ENCODE results near the gene ENOX1.

Gene ENOX1

DNA sequence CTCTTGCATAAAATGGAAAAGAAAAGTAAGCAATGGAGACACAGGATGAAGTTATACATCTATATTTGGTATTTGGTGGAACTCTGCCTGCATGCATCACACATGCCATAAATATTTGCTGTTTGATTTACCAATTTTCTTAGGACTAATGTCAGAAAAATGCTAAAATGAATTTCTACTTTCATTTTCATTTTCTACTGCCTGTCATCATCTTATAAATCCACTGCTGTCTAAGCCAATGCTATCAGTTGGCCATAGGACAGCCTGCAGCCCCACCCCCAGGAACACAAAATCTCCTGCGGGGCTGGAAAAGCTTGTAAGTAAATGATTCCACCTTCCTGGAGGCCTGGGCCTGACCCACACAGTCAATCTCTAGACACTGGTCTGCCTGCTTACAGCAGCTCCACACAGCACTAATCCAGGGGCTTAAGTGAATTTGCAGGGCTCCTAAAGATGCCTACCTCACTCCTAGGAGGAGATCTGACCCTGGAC, 122.0 kb downstream of the ENOX1 start:
- DNase-seq: no peak

DNA sequence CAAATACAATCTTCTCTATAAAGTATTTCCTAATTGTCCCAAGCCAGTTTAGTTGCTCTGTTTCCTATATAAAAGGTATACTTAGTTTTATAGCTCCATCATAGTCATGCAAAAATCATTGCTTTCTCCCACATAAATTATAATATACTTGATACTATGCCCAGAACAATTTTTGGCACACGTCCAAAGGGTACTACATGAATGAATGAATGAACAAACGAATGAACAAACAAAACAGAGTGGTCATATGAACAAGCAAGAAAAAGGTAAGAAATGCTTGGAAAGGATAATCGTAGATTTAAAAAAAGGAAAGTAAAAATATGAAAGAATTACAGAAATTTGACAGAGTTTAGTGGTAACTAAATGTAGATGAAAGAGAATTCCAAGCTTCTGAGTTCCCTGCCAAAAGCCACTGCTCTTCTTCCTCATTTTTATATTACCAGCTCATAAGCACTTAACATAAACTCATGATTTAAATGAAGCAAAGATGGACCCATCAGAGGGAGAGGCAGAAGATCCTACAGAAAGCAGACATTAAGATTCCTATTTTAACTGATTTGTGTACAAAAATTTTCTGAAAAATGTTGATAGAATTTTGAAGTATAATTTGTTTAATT, 123.2 kb downstream of the ENOX1 start:
- no peak for DNase-seq

DNA sequence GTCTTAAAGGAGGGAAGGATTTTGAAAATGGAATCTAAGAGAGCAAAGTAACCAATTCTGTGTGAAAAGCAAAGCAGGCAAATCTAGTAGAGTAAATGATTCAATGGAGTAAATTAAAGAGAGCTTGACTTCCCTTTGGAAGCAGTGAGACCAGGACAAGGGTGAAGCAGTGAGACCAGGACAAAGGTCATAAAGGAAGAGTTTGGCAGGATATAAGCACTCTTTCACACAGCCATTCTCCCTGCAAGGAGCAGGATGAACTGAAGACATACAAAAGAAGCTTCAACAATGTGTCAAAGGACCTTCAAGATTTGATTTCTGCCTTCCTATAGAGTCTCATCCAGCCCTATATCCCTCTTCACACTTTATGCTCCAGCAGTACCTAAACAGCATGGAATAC, 123.8 kb downstream of the ENOX1 start:
- no peak for DNase-seq

DNA sequence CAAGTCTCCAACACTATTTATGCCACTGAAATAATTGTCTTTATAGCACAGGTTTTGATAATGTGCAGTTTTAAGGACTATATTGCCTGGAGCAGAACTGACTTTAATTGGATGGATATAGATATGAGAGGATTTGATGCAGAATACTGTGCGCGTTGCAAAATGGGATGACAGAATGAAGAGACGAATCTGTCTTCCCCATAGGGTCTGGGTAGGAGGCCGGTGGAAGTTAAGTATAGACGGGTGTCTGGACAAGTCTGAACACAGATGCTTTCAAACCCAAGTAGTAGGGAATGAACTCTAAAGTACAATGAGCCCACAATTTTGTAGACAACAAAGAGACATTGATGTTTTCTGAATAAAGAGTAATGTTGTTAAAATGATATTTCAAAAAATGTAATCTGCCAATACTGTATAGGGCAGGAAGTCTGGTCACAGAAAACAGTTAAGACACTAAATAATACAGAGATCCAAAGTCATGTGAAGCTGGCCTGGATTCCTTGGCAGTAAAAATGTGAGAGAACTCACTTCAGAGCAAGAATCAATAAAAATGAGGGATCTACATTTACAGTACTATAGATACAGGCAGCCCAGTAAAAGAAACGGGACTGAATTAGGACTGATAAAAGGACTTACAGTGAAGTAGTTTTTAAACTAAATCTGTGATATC, 125.5 kb downstream of the ENOX1 start:
- DNase-seq: no peak

DNA sequence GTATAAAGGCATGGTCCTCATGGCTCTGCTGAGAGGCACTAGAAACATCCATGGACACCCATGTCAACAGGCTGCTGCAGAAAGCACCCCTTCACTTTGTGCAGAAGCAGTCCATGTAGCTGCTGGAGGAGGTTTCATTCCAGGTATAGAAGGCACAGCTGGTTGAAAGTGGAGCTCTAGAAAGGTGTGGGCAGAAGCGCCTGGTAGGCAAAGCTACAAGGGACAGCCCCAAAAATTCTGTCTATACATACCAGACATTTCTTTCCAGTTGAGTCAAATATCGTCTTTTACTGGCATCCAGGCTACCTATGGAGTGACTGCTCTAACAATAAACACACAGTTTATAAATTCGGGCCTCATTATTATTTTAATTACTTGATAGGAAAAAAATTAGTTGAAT, 129.3 kb downstream of the ENOX1 start:
- no peak for DNase-seq

DNA sequence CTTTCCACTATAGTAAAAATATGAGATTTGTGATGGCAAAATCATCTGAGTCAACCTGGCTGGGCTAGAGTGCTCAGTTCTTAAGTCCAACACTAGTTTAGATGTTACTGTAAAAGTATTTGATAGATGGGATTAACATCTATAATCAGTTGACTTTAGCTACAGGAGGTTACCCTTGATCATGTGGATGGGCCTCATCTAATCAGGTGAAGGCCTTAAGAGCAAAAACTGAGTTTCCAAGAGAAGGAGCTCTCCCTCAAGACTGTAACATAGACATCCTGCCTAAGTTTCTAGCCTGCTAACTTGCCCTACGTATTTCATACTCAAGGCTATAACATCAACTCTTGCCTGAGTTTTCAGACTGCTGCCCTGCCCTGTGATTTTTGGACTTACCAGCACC, 132.8 kb downstream of the ENOX1 start:
- DNase-seq: no peak

DNA sequence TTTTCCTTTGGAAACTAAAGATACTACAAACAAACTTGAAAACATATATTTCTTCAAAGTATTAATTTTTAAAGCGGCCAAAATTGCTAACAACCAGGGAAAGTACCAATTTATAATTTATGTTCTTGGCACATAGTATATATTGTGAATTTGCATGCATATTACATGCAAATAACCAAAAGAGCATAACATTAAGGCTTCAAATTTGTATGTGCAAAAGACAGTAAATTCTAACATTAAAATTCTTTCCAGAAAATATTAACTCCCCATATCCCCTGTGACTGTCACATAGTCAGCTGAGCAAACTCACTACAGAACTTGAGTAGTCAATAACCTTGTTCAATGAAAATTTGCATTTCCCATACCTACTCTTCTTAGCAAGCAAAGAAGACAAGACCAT, 133.4 kb downstream of the ENOX1 start:
- no peak for DNase-seq

DNA sequence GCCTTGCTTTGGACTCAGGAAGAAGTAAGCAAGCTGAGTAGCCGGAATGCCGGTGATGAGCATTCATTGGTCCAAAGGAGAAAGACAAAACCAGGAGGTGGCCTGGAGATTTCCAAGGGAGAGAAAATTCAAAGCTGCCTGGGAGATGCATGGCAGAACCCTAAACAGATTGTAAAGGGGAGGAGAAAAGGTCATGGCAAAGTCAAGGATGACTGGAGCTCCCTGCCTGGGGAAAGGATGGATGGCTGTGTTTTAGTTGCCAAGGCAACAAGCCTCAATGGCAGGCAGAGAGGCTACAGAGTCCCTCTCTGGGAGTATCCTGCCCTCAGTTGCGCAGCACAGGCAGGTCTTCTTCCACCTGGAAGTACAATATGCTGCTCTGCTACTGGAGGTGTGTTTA, 134.0 kb downstream of the ENOX1 start:
- DNase-seq: no peak

DNA sequence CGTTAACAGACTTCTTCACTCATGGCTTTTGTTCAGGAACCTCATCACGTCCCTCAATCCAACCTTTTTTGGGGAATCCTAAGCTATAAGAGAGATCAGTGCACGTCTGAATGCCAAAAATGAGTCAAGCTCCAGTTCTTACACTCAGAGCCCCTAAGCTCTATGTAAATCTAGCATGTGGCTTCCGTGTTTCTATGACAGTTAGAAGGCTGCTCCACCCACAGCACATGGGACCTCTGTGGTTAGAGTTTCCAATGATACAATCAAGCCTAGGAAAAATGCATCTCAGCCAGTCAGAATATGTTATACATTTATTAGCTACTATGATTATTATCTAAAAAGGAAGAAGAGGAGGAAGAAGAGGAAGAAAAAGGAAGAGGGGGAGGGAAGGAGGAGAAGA, 135.9 kb downstream of the ENOX1 start:
- DNase-seq: no peak

DNA sequence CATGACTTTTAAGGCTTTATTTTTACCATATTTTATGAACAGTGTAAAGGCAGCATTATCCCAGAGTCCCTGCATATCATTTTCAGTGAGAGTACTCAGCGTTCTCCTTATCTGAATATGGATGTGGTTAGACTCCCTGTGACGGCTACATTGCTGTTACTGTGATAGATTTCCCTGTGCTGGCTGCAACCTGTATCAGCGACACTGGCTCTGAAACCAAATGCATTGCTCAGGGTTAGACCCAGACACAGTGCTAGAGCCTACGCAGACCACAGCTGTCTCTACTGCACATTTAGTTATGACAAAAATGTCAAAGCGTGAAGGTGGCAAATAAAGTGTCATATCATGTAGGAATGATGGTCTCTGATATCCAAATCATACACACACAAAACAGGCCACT, 138.0 kb downstream of the ENOX1 start:
- no peak for DNase-seq

DNA sequence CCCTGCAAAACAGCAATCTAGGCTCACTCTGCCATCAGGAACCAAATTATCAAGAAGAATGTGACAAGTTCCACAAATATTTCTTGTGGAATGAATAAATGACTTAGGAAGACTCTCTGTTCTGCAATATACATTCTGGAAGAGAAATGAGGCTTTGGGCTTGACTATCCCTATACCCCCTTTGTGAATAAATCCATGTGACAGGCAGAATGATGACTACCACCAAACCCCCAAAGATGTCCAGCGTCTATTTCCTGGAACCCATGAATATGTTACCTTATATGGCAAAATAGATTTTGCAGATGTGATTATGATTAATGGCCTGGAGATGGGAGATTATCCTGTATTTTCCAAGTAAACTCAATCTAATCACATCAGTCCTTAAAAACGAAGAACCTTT, 139.3 kb downstream of the ENOX1 start:
- no peak for DNase-seq

DNA sequence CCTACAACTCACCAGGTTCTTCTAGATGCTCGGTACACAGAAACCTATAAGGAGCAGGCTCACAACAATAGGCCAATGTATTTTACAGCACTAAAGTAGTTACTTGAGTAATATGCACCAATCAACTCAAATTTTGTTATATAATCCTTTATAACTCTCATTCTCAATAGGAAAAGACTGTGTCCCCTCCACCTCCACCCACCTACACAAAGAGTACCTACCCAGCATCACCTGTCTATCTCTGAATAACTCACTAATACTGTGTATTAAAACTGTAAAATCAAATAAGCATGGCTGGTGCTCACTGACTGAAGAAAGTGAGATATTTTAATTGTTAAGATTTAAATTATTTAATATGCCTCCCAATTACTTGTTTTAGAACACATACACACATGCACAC, 146.3 kb downstream of the ENOX1 start:
- no peak for DNase-seq

DNA sequence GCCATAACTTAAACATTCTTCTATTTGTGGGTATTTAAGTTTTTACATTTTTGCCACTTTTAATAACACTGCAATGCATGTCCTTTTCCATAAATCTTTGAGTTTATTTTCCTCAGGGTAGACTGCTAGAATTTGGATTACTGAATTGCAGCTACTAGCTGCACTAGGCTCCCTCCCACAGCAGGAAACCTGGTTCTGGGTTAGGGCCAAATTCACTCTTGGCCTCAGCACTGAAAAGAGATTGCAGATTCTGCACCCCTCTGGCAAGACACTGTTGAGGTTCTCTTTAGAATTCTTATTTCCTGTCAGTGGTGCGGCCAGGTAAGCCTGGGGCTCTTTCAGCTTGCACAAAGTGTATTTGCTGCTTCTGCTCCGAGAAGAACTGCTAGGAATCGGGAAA, 155.7 kb downstream of the ENOX1 start:
- no peak for DNase-seq

DNA sequence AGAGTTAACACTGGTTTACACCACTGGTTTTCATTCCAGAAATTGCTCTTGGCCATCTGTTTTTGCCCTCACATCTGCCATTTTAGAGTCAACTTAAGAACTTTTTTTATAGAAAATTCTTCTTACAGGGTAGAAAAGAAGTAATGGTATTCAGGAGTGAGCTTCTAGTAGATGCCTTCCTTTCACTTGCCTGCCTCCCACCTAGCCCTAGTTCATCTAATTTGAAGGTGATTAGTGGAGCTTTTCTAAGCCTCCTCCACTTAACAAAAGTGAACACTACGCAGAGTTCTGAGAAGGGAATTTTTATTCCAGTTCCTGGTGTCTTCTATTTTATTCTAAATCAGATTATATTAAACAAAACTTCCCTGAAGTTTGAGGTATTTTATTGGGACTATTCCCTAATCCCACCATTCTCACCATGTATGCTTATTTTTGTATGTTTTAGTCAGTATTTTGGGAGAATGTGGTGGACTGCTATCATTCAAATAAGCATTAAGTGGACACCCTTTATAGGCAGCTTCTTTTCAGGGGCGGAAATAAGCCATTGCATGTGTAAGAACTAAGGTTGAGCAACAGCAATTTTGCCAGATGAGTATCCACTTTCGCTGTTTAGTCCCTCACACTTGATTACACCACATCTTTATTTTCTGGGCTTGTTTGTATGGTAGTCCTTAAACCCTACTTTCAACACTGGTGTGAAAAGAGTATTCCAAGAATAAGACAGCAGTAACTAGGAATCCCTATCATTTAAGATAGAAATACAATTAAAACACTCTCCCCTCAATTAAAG, 156.9 kb downstream of the ENOX1 start:
- no peak for DNase-seq

DNA sequence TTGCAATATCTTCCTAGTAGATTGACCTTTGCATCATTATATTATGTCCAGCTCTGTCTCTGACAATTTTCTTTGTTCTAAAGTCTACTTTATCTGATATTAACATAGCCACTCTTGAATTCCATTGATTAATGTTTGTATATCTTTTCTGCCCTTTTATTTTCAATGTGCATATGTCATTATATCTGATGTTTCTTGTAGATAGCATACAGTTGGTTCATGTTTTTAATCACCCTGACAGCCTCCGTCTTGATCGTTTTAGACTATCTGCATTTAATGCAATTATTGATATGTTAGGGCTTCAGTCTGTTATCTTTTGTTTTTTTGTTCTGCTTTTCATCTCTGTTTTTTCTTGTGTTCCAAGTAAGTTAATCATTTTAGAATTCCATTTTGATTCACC, 159.8 kb downstream of the ENOX1 start:
- no peak for DNase-seq

DNA sequence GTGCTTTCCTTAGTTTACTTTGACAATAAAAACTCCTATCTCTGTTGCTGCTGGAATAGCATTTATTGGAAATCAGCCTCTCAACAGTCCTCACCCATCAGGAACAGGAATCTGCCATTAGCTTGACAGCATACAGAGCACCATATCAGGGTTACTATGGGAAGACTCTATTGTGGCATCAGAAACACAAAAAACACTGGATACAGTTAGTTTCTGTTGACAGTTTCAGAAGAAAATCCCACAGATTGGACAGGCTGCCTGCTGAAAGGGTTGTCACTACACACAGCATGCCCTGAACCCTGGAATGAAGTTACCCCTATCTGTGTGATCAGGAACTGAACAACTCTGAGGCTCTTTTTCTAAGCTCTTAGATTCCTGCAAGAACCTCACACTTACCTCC, 172.7 kb downstream of the ENOX1 start:
- no peak for DNase-seq

DNA sequence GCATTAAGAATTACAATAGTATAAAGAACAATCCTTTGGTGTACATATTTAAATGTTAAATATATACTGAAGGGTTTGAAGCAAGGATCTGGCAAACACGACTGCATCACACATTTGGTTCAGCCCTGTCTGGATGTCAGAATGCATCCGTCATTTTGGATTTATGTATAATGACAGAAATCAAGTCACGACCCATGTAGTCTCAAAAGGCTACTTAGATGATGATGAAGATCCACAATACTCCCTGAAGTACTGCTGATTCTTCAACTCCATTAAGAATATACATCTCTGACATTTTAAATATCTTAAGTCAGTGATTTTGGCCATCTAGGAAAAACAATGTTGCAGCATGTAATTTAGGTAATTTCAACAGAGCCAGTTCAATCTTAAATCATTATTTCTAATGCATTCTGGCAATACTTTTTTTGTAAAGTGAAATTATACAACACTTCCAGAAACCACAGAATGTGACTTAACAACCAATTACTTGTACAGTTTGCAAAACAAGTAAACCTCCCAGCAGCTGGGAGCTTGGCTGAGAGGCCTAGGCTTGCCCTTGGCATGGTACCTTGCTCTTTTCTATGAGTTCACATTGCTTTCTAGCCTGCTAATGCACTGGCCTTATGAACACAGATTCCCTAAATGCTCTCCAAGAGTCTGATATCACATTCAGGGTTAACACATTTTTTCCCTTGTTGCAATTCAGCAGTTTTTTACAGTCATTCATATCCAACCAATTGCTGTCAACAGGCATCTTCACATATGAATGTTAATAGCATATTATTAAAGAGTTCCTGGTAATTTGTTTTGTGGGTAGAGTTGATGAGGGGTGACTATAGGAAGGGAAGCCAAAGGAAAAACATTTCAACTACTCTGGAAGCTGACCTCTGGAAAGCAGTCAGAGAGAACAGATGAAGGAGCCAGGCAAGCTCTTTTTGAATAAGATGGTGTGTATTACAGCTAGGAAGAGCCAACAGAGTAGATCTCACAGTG, 175.2 kb downstream of the ENOX1 start:
- DNase-seq: no peak

DNA sequence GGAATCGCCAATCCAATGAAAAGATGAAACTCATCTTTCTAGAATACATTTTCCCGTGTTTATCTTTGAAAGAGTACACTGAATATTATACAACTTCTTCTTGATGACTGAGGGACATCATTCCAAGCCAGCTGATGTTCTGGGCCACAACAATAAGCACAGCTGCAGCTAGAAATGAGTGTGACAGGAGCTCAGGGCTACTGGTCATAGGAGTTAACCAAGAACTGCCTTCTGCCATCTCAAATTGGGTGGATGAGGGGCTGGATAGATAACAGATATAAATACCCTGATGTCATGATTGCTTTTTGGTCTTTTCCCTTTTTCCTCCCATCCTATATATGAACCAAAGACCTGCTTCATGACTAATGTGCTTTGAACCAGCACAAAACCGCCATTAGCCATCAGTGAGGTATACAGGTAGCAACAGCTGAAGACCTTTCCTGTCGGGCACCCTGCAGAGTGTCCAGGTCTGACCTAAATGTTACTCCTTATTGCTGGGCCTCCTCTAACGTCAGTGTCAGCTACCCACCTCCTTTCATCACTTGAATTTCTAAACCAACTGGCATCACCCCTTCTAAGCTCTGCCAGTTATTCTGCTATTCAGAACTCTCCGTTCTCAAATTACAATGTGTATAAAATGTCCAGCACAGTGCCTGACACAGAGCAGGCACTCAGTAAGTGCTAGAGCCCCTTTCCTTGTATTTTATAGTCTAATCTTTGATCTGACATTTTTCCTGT, 178.2 kb downstream of the ENOX1 start:
- no peak for DNase-seq

DNA sequence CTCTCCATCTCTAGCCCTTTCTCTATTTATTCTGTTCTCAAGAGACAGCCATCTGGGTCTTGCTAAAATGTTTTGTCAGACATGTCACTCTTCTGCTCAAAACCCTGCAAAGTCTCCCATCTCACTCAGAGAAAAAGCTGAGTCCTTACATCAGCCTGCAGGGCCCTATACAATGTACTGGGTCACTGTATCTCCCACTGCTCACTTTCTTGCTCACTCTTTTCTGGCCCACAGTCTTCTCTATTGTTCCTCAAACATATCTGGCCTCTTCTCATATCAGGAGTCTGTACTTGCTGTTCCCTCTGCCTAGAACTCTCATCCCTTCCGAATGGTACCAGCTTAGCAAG, 189.2 kb downstream of the ENOX1 start:
- DNase-seq: no peak

DNA sequence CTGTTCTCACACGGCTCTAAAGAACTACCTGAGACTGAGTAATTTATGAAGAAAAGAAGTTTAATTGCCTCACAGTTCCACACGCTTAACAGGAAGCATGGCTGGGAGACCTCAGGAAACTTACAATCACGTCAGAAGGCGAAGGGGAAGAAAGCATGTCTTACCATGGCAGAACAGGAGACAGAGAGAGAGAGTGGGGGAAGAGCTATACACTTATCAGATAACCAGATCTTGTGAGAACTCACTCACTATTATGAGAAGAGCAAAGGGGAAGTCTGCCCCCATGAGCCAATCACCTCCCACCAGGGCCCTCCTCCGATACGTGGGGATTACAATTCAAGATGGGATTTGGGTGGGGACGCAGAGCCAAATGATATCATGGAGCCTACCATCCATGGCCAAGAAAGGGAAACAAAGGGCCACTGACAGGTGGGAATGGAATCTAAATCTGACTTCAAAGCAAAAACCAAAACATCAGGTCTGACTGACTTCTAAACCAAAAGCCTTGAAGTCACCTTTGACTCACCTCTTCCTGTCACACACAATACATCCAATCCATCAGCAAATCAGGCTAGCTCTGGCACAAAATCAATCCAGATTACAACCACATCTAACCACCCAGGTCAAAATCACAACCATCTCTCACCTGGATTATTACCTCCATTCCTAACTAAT, 189.7 kb downstream of the ENOX1 start:
- no peak for DNase-seq

DNA sequence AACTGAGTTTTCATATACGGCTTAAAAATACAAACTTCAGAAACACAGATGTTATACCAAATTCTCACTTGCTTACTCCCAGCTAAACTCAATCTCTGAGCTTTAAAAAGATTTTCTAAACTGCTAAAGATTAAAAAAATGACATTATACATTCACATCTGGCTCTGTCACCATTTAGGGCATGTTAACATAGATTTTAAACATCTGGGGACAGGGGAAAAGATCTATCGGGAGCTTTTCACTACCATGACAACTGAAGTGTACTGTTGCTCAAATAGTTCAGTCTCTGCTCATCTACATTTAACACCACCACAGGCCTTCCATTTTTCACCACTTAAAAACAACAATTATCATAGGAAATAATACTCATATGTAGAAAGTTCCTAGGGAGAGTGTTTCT, 190.8 kb downstream of the ENOX1 start:
- no peak for DNase-seq

DNA sequence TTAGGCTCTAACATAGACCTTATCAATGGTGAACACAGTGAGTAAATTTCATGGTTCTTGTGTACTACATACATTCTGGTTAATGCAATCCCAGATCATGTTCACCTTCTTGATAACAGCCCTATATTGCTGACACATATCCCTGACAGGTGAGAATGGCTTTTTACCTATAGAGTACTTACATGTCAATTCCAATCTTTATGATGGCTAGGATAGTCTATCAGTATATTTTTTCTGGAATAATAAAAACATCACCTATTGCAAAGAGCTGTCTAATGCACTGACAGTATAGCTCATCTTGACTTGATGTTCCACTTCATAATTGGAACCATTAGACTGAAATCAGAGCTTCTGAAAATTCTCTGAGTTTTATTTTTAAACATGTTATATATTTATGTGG, 199.4 kb downstream of the ENOX1 start:
- no peak for DNase-seq

Measured in DMS 273 treated with DMSO at 0.1 percent for 48 hours (cell line).